B cell (primary cell): Measurements from ENCODE around the gene CEBPB. TPM values are rescaled to one million over a fixed set of nuclear protein-coding genes. Genes with fewer than 3 reads are reported as not detected.

Source experiments
- ATAC-seq: fragments of 200-7000 bp; cut with Tn5 transposase; one replicate; pipeline ENCODE4 v1.10.0; 2021; ENCODE audit warnings: low read depth, mild to moderate bottlenecking, moderate number of reproducible peaks, moderate library complexity
- CTCF ChIA-PET: fragments of 350-600 bp; sonication (Branson Sonifier 250); formaldehyde crosslinking; loops from one replicate; lab custom pipeline; 2021; ENCODE audit warnings: antibody characterized with exemption, inconsistent platforms; lab: Charles Lee
- POLR2A ChIA-PET: fragments of 350-600 bp; sonication (Branson Sonifier 250); formaldehyde crosslinking; loops from one replicate; lab custom pipeline; 2021; ENCODE audit warnings: antibody characterized with exemption; lab: Charles Lee
- DNase-seq: peaks from one replicate; pipeline ENCODE4 v3.0.0; 2013
- H2AFZ ChIP-seq: 2 replicates; pipeline ENCODE4 v1.6.1; 2012; ENCODE audit warnings: mild to moderate bottlenecking, low read depth, low read length; ENCODE audit not compliant: insufficient read depth, poor library complexity, severe bottlenecking
- H3K27ac ChIP-seq, 2 donors: 1 replicate in 1 of 2; 2 replicates in 1 of 2; pipeline ENCODE4 v1.5.1; 2012 to 2013; ENCODE audit warnings: low read length in 2 of 2, mild to moderate bottlenecking in 2 of 2, moderate library complexity in 1 of 2
- H3K27me3 ChIP-seq, 4 experiments: fragments of 200-600 bp in 1 of 4; sonication (generic) in 1 of 4; replicated peaks in 1 of 4; 1 replicate in 2 of 4; 2 replicates in 2 of 4; pipeline versions ENCODE4 v1.6.1 to v1.7.0; 2013 to 2016; ENCODE audit warnings: low read length in 3 of 4, mild to moderate bottlenecking in 2 of 4, mixed read lengths in 1 of 4, moderate library complexity in 1 of 4; ENCODE audit not compliant: insufficient read depth in 4 of 4, control insufficient read depth in 3 of 4; ENCODE audit errors: control extremely low read depth in 1 of 4
- H3K36me3 ChIP-seq, 2 experiments: replicated peaks in 1 of 2; 1 replicate in 1 of 2; 2 replicates in 1 of 2; pipeline versions ENCODE4 v1.6.1 to v1.7.1; 2013; ENCODE audit warnings: low read length in 1 of 2; ENCODE audit not compliant: insufficient read depth in 2 of 2, control insufficient read depth in 1 of 2; ENCODE audit errors: control extremely low read depth in 1 of 2, extremely low read depth in 1 of 2
- H3K4me1 ChIP-seq, 2 donors: fragments of 200-600 bp in 1 of 2; sonication (generic) in 1 of 2; 1 replicate in 1 of 2; 2 replicates in 1 of 2; pipeline versions ENCODE4 v1.5.1 to v1.6.1; 2013 to 2017; ENCODE audit warnings: low read length in 2 of 2; ENCODE audit not compliant: control insufficient read depth in 2 of 2, insufficient read depth in 2 of 2
- H3K4me2 ChIP-seq: replicated peaks from 2 replicates; pipeline ENCODE3; 2012; ENCODE audit warnings: mild to moderate bottlenecking, low read depth, low read length; ENCODE audit not compliant: poor library complexity, severe bottlenecking
- H3K4me3 ChIP-seq, 5 experiments: fragments of 200-600 bp in 1 of 5; sonication (generic) in 1 of 5; 1 replicate in 3 of 5; 2 replicates in 2 of 5; pipeline versions ENCODE4 v1.5.1 to v1.7.0; 2011 to 2016; ENCODE audit warnings: low read length in 4 of 5, mild to moderate bottlenecking in 4 of 5, low read depth in 2 of 5, control low read depth in 1 of 5, moderate library complexity in 1 of 5; ENCODE audit not compliant: insufficient read depth in 1 of 5; ENCODE audit errors: control extremely low read depth in 1 of 5, extremely low read depth in 1 of 5
- H3K79me2 ChIP-seq: fragments of 200-600 bp; sonication (generic); one replicate; pipeline ENCODE4 v1.6.0; 2016; ENCODE audit warnings: low read length; ENCODE audit not compliant: control insufficient read depth, insufficient read depth
- H3K9ac ChIP-seq: fragments of 200-600 bp; sonication (generic); 2 replicates; pipeline ENCODE4 v1.6.1; 2017; ENCODE audit warnings: mild to moderate bottlenecking, low read length, moderate library complexity
- H3K9me3 ChIP-seq, 3 donors: one replicate each; pipeline versions ENCODE4 v1.6.1 to v1.7.1; 2013; ENCODE audit warnings: low read length in 2 of 3; ENCODE audit not compliant: control insufficient read depth in 2 of 3, insufficient read depth in 1 of 3; ENCODE audit errors: control extremely low read depth in 1 of 3
- H4K20me1 ChIP-seq: 2 replicates; pipeline ENCODE4 v1.6.0; 2012; ENCODE audit warnings: mild to moderate bottlenecking, low read length; ENCODE audit not compliant: insufficient read depth, control insufficient read depth, poor library complexity, severe bottlenecking
- H3K27ac Mint-ChIP-seq: one replicate; pipeline ENCODE4 v1.8.0; 2021; ENCODE audit warnings: mixed read lengths
- H3K27me3 Mint-ChIP-seq: one replicate; pipeline ENCODE4 v1.8.0; 2021; ENCODE audit warnings: mixed read lengths
- H3K4me1 Mint-ChIP-seq: one replicate; pipeline ENCODE4 v1.8.0; 2021; ENCODE audit warnings: mixed read lengths
- H3K4me3 Mint-ChIP-seq: one replicate; pipeline ENCODE4 v1.8.0; 2021; ENCODE audit warnings: mixed read lengths
- H3K9me3 Mint-ChIP-seq: one replicate; pipeline ENCODE4 v1.8.0; 2022; ENCODE audit warnings: mixed read lengths; ENCODE audit not compliant: insufficient read depth
- CTCF ChIP-seq: fragments of 200-600 bp; IDR thresholded peaks from one replicate; pipeline ENCODE4 v1.8.0; 2022; ENCODE audit warnings: antibody characterized with exemption, mild to moderate bottlenecking
- EZH2 ChIP-seq: IDR thresholded peaks from 2 replicates; pipeline ENCODE4 v1.6.1; 2012; ENCODE audit warnings: borderline replicate concordance, low read depth, mild to moderate bottlenecking, moderate library complexity, low read length; ENCODE audit not compliant: insufficient read depth, poor library complexity, severe bottlenecking
- WGBS: methylation state at CpG from one replicate; pipeline ENCODE4 v1.1.5; 2013; ENCODE audit warnings: missing lambda C conversion rate; ENCODE audit not compliant: insufficient coverage; 5-methylcytosine and 5-hydroxymethylcytosine counted together
- intact Hi-C: fragments of 100-400 bp; cut with micrococcal nuclease; formaldehyde crosslinking; loops from one replicate; pipeline ENCODE4 v1.10.0; 2022
- polyA plus RNA-seq: library from polyadenylated mRNA; depleted of rRNA; stranded (reverse); fragments of >200 nt; gene quantifications from 2 replicates; pipeline ENCODE4 v1.2.3, GENCODE V29; 2012
- total RNA-seq, 2 donors: library from RNA; stranded (reverse); fragments of 120-200 nt in 1 of 2; gene quantifications; 1 replicate in 1 of 2; 2 replicates in 1 of 2; pipeline versions ENCODE4 v1.2.3 to v1.2.4, GENCODE V29; 2013 to 2022

The CEBPB gene
- total and polyA plus RNA-seq, 2 donors (not counting 1 experiment from before 2014, with no cell fraction given), result 25.8 to 28.7 TPM

- Histone ChIP-seq H3K4me3 (no peak overlapping the region), H3K9ac (no peak overlapping the region), H3K9me3 (peaks cover 0 to 13% (median 0%) of the 10 kb centered on the region in 3 donors), H2AFZ (no peak overlapping the region), H3K27me3 (peaks cover 0 to 7% (median 2%) of the 10 kb centered on the region in 4 experiments), H3K27ac (no peak overlapping the region), H3K36me3 (no peaks in the 10 kb centered on the region), H3K4me1 (no peaks in the 10 kb centered on the region), H3K79me2 (no peaks in the 10 kb centered on the region), H4K20me1 (no peaks in the 10 kb centered on the region), H3K4me2 (no peak overlapping the region)
- H3K9me3 Mint-ChIP-seq, result no peaks in the 10 kb centered on the region
- TF ChIP-seq CTCF, result no peak
- no peak for TF ChIP-seq EZH2
- ChIA-PET CTCF (interaction anchor here (0.5 kb wide), 1 partner anchor 265 kb away, joined by 5 read pairs; no protein-coding TSS in a partner anchor), POLR2A (no interaction called here)
- H3K27me3 Mint-ChIP-seq, result peaks cover 40% of the 10 kb centered on the region
- H3K27ac Mint-ChIP-seq, result no peak overlapping the region
- intact Hi-C loops, result no loop called here
- no peak overlapping the region for H3K4me3 Mint-ChIP-seq
- no peaks in the 10 kb centered on the region for H3K4me1 Mint-ChIP-seq
- ATAC-seq (no peak), DNase-seq (no peak)
- WGBS, result 66% methylated on average over 6 of the region's 8 CpGs
Measured at GRCh38 chr20:50215101-50215690, 24.6 kb downstream of the CEBPB start.

GRCh38 chr20:50215926-50216325, 25.3 kb downstream of the CEBPB start:
- Mint-ChIP-seq H3K4me1 (no peaks in the 10 kb centered on the region), H3K27me3 (peaks cover 40% of the 10 kb centered on the region), H3K4me3 (no peak overlapping the region), H3K27ac (no peak overlapping the region), H3K9me3 (no peaks in the 10 kb centered on the region)
- Histone ChIP-seq H3K9ac (no peak overlapping the region), H2AFZ (no peak overlapping the region), H3K79me2 (no peaks in the 10 kb centered on the region), H3K27ac (no peak overlapping the region), H3K4me1 (no peaks in the 10 kb centered on the region), H3K4me2 (no peak overlapping the region), H3K9me3 (peaks cover 0 to 13% (median 0%) of the 10 kb centered on the region in 3 donors), H4K20me1 (no peaks in the 10 kb centered on the region), H3K36me3 (no peaks in the 10 kb centered on the region), H3K4me3 (no peak overlapping the region), H3K27me3 (peaks cover 0 to 7% (median 2%) of the 10 kb centered on the region in 4 experiments)
- intact Hi-C loops, result no loop called here
- ATAC-seq (no peak), DNase-seq (no peak)
- WGBS, result 90% methylated on average over 5 of the region's 9 CpGs
- TF ChIP-seq EZH2, result no peak
- CTCF ChIA-PET, result interaction anchor here (0.7 kb wide), 1 partner anchor 58 kb away, joined by 3 read pairs; no protein-coding TSS in a partner anchor
- POLR2A ChIA-PET, result no interaction called here
